A549 (cell line): Measurements from ENCODE around the gene TOM1L2. TPM values are rescaled to one million over a fixed set of nuclear protein-coding genes. Genes with fewer than 3 reads are reported as not detected.

Experiments
- ATOH8 ChIP-seq: fragments of 250-450 bp; sonication (Bioruptor Pico); IDR thresholded peaks from 2 replicates; pipeline ENCODE4 v1.5.0; 2020; ENCODE audit warnings: low read depth, mild to moderate bottlenecking, moderate library complexity
- BCL3 ChIP-seq: fragments of >200 bp; sonication (Bioruptor Twin); formaldehyde crosslinking; IDR thresholded peaks from 3 replicates; pipeline ENCODE4 v1.6.1; 2016
- CEBPB ChIP-seq, 2 experiments: fragments of >200 bp in 1 of 2; sonication (Bioruptor Twin) in 1 of 2; formaldehyde crosslinking in 1 of 2; IDR thresholded peaks; 2 replicates each; pipeline ENCODE4 v1.6.1; 2012 to 2016
- CHD2 ChIP-seq: fragments of 150-350 bp; IDR thresholded peaks from 2 replicates; pipeline ENCODE4 v1.6.1; 2014; ENCODE audit warnings: low read length; ENCODE audit not compliant: partially characterized antibody
- CHD4 ChIP-seq: fragments of 200-600 bp; sonication (generic); IDR thresholded peaks from 2 replicates; pipeline ENCODE4 v1.6.1; 2016; ENCODE audit warnings: antibody characterized with exemption, mild to moderate bottlenecking, borderline replicate concordance
- CTCF ChIP-seq: fragments of >200 bp; sonication (Bioruptor Twin); formaldehyde crosslinking; IDR thresholded peaks from 3 replicates; pipeline ENCODE4 v1.5.1; 2016
- E2F6 ChIP-seq: IDR thresholded peaks from 2 replicates; pipeline ENCODE4 v1.6.1; 2012; ENCODE audit warnings: low read depth, borderline replicate concordance
- EHMT2 ChIP-seq: fragments of 200-600 bp; sonication (generic); IDR thresholded peaks from 2 replicates; pipeline ENCODE4 v1.6.1; 2016; ENCODE audit warnings: antibody characterized with exemption, low read depth, mild to moderate bottlenecking, moderate library complexity
- ESRRA ChIP-seq: fragments of 150-350 bp; IDR thresholded peaks from 2 replicates; pipeline ENCODE4 v1.6.1; 2014; ENCODE audit warnings: mild to moderate bottlenecking, low read length, borderline replicate concordance
- FOSB ChIP-seq: fragments of 250-450 bp; sonication (Bioruptor Pico); IDR thresholded peaks from 2 replicates; pipeline ENCODE4 v1.5.0; 2020; ENCODE audit warnings: mild to moderate bottlenecking, moderate library complexity
- FOSL2 ChIP-seq, 2 experiments: fragments of 450-650 bp in 1 of 2; fragments of >200 bp in 1 of 2; sonication (Bioruptor Twin) in 1 of 2; formaldehyde crosslinking; IDR thresholded peaks; 2 replicates each; pipeline versions ENCODE4 v1.5.0 to v1.6.1; 2016 to 2020; ENCODE audit warnings: mild to moderate bottlenecking in 1 of 2, moderate library complexity in 1 of 2
- FOXS1 ChIP-seq: fragments of 250-450 bp; sonication (Bioruptor Pico); IDR thresholded peaks from 2 replicates; pipeline ENCODE4 v1.5.0; 2020; ENCODE audit warnings: mild to moderate bottlenecking, moderate library complexity
- GATA3 ChIP-seq: IDR thresholded peaks from 2 replicates; pipeline ENCODE4 v1.6.1; 2012; ENCODE audit warnings: borderline replicate concordance
- HDAC2 ChIP-seq: fragments of 200-600 bp; sonication (generic); IDR thresholded peaks from 2 replicates; pipeline ENCODE4 v1.6.1; 2016
- HEYL ChIP-seq: fragments of 250-450 bp; sonication (Bioruptor Pico); IDR thresholded peaks from 2 replicates; pipeline ENCODE4 v1.8.0; 2021; ENCODE audit warnings: mild to moderate bottlenecking, moderate library complexity
- HOXB13 ChIP-seq: fragments of 250-450 bp; sonication (Bioruptor Pico); IDR thresholded peaks from 2 replicates; pipeline ENCODE4 v1.5.0; 2020; ENCODE audit warnings: low read depth, mild to moderate bottlenecking, moderate library complexity
- HOXB5 ChIP-seq: fragments of 250-450 bp; sonication (Bioruptor Pico); IDR thresholded peaks from 2 replicates; pipeline ENCODE4 v1.5.0; 2020; ENCODE audit warnings: mild to moderate bottlenecking, moderate library complexity
- JUNB ChIP-seq: fragments of >200 bp; sonication (Bioruptor Twin); formaldehyde crosslinking; IDR thresholded peaks from 2 replicates; pipeline ENCODE4 v1.6.1; 2016
- MAFK ChIP-seq: fragments of 450-650 bp; IDR thresholded peaks from 2 replicates; pipeline ENCODE4 v1.6.1; 2014; ENCODE audit not compliant: partially characterized antibody
- MAZ ChIP-seq: fragments of 150-350 bp; IDR thresholded peaks from 2 replicates; pipeline ENCODE4 v1.6.1; 2014; ENCODE audit warnings: antibody characterized with exemption, low read depth, low read length, borderline replicate concordance
- MYC ChIP-seq: IDR thresholded peaks from 2 replicates; pipeline ENCODE4 v1.6.1; 2012; ENCODE audit warnings: mild to moderate bottlenecking, inconsistent platforms, low read length, improper control_type of control experiment, borderline replicate concordance
- NFE2L2 ChIP-seq: fragments of 150-350 bp; conservative IDR thresholded peaks from 2 replicates; pipeline ENCODE4 v1.6.1; 2014; ENCODE audit warnings: low read length
- PHF8 ChIP-seq: fragments of 200-600 bp; sonication (generic); IDR thresholded peaks from 2 replicates; pipeline ENCODE4 v1.6.1; 2016; ENCODE audit warnings: low read depth, mild to moderate bottlenecking, antibody characterized with exemption, moderate library complexity, borderline replicate concordance
- RAD21 ChIP-seq, 2 experiments: fragments of >200 bp in 1 of 2; sonication (Bioruptor Twin) in 1 of 2; formaldehyde crosslinking in 1 of 2; IDR thresholded peaks in 1 of 2; conservative IDR thresholded peaks in 1 of 2; 2 replicates in 1 of 2; 3 replicates in 1 of 2; pipeline ENCODE4 v1.6.1; 2012 to 2018; ENCODE audit warnings: inconsistent platforms in 1 of 2
- RARB ChIP-seq: fragments of 250-450 bp; sonication (Bioruptor Pico); IDR thresholded peaks from 2 replicates; pipeline ENCODE4 v1.8.0; 2021; ENCODE audit warnings: mild to moderate bottlenecking, moderate library complexity
- SMC3 ChIP-seq: fragments of >200 bp; sonication (Bioruptor Twin); formaldehyde crosslinking; IDR thresholded peaks from 3 replicates; pipeline ENCODE4 v1.6.1; 2018; ENCODE audit warnings: inconsistent platforms
- TFCP2L1 ChIP-seq: fragments of 250-450 bp; sonication (Bioruptor Pico); IDR thresholded peaks from 2 replicates; pipeline ENCODE4 v1.5.0; 2021; ENCODE audit warnings: mild to moderate bottlenecking
- TP53 ChIP-seq: fragments of 250-450 bp; sonication (Bioruptor Pico); IDR thresholded peaks from 2 replicates; pipeline ENCODE4 v1.5.0; 2021; ENCODE audit warnings: mild to moderate bottlenecking, moderate library complexity
- ZFP36 ChIP-seq: fragments of 450-650 bp; IDR thresholded peaks from 2 replicates; pipeline ENCODE4 v1.6.1; 2014; ENCODE audit warnings: borderline replicate concordance; ENCODE audit not compliant: partially characterized antibody
- ZNF302 ChIP-seq: fragments of 250-450 bp; sonication (Bioruptor Pico); IDR thresholded peaks from 2 replicates; pipeline ENCODE4 v1.9.0; 2021; ENCODE audit warnings: inconsistent platforms, mild to moderate bottlenecking, moderate library complexity
- ZSCAN20 ChIP-seq: fragments of 250-450 bp; sonication (Bioruptor Pico); IDR thresholded peaks from 2 replicates; pipeline ENCODE4 v1.8.0; 2022; ENCODE audit warnings: mild to moderate bottlenecking, moderate library complexity
- polyA plus RNA-seq, 4 experiments: library from polyadenylated mRNA; depleted of rRNA in 3 of 4; stranded (reverse); fragments of >200 nt; fragmentation: RNase III in 1 of 4; extraction: RNeasy Plus Mini Kit Qiagen cat#74134 plus additional on column Dnase treatment in 1 of 4; gene quantifications; 2 replicates in 3 of 4; 3 replicates in 1 of 4; pipeline ENCODE4 v1.2.3, GENCODE V29; 2011 to 2017
- TF ChIP-seq, protein P1 (sequence below): IDR thresholded peaks from 2 replicates; pipeline ENCODE4 v1.6.1; 2012
- TF ChIP-seq, protein P2 (sequence below): fragments of 450-650 bp; IDR thresholded peaks from 2 replicates; pipeline ENCODE4 v1.6.1; 2014; ENCODE audit warnings: antibody characterized with exemption
- TF ChIP-seq, protein P3 (sequence below): fragments of 250-450 bp; sonication (Bioruptor Pico); IDR thresholded peaks from 2 replicates; pipeline ENCODE4 v1.5.0; 2021; ENCODE audit warnings: mild to moderate bottlenecking, moderate library complexity, borderline replicate concordance

Gene TOM1L2
- polyA plus RNA-seq, 2 of the 4 experiments (the other 2 are of a cell fraction): 19.2 to 24.7 TPM

- TF ChIP-seq, protein P1, sequence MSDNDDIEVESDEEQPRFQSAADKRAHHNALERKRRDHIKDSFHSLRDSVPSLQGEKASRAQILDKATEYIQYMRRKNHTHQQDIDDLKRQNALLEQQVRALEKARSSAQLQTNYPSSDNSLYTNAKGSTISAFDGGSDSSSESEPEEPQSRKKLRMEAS: peak; percentile 66; the same call in 1 of the 2 replicates
- TF ChIP-seq NFE2L2 (no peak), HDAC2 (no peak), HOXB13 (no peak), CHD4 (no peak), CEBPB (IDR thresholded peaks at IDR 0.05) (no peak), ZSCAN20 (CRISPR knock-in tag) (no peak), FOXS1 (CRISPR knock-in tag) (no peak), TFCP2L1 (no peak), CHD2 (no peak), BCL3 (no peak), TP53 (0 out of 2 replicates have a peak, but pooled peaks have one; percentile 14), ESRRA (no peak), PHF8 (no peak), E2F6 (no peak), HEYL (CRISPR knock-in tag) (no peak), RARB (CRISPR knock-in tag) (no peak; the same call in none of the 2 replicates), MAZ (no peak), FOSB (CRISPR knock-in tag) (no peak), FOSL2 (IDR thresholded peaks at IDR 0.05) (no peak), FOSL2 (CRISPR knock-in tag; IDR thresholded peaks at IDR 0.05) (no peak), EHMT2 (no peak), ATOH8 (CRISPR knock-in tag) (no peak), HOXB5 (CRISPR knock-in tag) (no peak), JUNB (no peak), SMC3 (no peak), CTCF (no peak), MYC (peak; percentile 32; the same call in 1 of the 2 replicates), GATA3 (peak; percentile 24), ZFP36 (no peak), MAFK (no peak), RAD21 (conservative IDR thresholded peaks at IDR 0.05 in 1 of 2, IDR thresholded peaks at IDR 0.05 in 1 of 2) (no peak; a peak in 1 of 5 replicates), ZNF302 (no peak)
- TF ChIP-seq, protein P2, sequence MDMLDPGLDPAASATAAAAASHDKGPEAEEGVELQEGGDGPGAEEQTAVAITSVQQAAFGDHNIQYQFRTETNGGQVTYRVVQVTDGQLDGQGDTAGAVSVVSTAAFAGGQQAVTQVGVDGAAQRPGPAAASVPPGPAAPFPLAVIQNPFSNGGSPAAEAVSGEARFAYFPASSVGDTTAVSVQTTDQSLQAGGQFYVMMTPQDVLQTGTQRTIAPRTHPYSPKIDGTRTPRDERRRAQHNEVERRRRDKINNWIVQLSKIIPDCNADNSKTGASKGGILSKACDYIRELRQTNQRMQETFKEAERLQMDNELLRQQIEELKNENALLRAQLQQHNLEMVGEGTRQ: no peak
- TF ChIP-seq, protein P3, sequence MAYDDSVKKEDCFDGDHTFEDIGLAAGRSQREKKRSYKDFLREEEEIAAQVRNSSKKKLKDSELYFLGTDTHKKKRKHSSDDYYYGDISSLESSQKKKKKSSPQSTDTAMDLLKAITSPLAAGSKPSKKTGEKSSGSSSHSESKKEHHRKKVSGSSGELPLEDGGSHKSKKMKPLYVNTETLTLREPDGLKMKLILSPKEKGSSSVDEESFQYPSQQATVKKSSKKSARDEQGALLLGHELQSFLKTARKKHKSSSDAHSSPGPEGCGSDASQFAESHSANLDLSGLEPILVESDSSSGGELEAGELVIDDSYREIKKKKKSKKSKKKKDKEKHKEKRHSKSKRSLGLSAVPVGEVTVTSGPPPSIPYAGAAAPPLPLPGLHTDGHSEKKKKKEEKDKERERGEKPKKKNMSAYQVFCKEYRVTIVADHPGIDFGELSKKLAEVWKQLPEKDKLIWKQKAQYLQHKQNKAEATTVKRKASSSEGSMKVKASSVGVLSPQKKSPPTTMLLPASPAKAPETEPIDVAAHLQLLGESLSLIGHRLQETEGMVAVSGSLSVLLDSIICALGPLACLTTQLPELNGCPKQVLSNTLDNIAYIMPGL (CRISPR knock-in tag): no peak
- TF ChIP-seq, all 56 proteins: peak for 6
Measured at GRCh38 chr17:17823433-17824118, 148.6 kb downstream of the TOM1L2 start (continued).
